Colonic mucosa (tissue), 4 donors: ENCODE measurements around the gene EEFSEC. TPM values are rescaled to one million over a fixed set of nuclear protein-coding genes. Genes with fewer than 3 reads are reported as not detected.

Experiments used
- DNase-seq: peaks from one replicate; pipeline ENCODE4 v3.0.0-alpha.2; 2020
- H3K27ac ChIP-seq: fragments of 200-600 bp; one replicate; pipeline ENCODE4 v1.8.0; 2021
- H3K27me3 ChIP-seq: fragments of 200-600 bp; one replicate; pipeline ENCODE4 v1.8.0; 2021
- H3K36me3 ChIP-seq: fragments of 200-600 bp; one replicate; pipeline ENCODE4 v1.8.0; 2021
- H3K4me1 ChIP-seq: fragments of 200-600 bp; one replicate; pipeline ENCODE4 v1.8.0; 2021; ENCODE audit warnings: mild to moderate bottlenecking
- H3K4me3 ChIP-seq: fragments of 200-600 bp; one replicate; pipeline ENCODE4 v1.8.0; 2021
- H3K9ac ChIP-seq, 2 donors: one replicate each; pipeline ENCODE4 v1.7.0; 2013; ENCODE audit warnings: control low read depth in 2 of 2, low read depth in 2 of 2, low read length in 2 of 2
- H3K9me3 ChIP-seq: fragments of 200-600 bp; one replicate; pipeline ENCODE4 v1.8.0; 2021
- CTCF ChIP-seq: fragments of 200-600 bp; IDR thresholded peaks from one replicate; pipeline ENCODE4 v1.8.0; 2022; ENCODE audit warnings: antibody characterized with exemption, mild to moderate bottlenecking
- intact Hi-C: fragments of 100-400 bp; cut with DNase I; formaldehyde crosslinking; loops from one replicate; pipeline ENCODE4 v1.14.1; 2022
- total RNA-seq, 2 donors: library from RNA; stranded (reverse); fragmentation: NEBNext Ultra II Directional in 1 of 2; extraction: Animal tissue kit (Norgen Biotek cat#: 25700) in 1 of 2; gene quantifications; one replicate each; pipeline ENCODE4 v1.2.1, GENCODE V29; 2021
- donor health status: healthy.
- donor health status: DM: no; HTN: no; CAD: no.
- donor health status: DM: no; HTN: no; CAD: no.

The EEFSEC gene
- total RNA-seq, 2 donors from 2014 or later: 8.6 to 16.6 TPM

- no peaks in the 10 kb centered on the region for H3K9me3 ChIP-seq
- no peak for DNase-seq
- H3K4me3 ChIP-seq: no peak overlapping the region
- intact Hi-C loops: loop anchor here (10.0 kb wide), 1 partner anchor 233 kb away; no protein-coding TSS in a partner anchor
- H3K27me3 ChIP-seq: no peaks in the 10 kb centered on the region
- H3K4me1 ChIP-seq: no peaks in the 10 kb centered on the region
- no peak overlapping the region for H3K27ac ChIP-seq
- H3K36me3 ChIP-seq: no peaks in the 10 kb centered on the region
- H3K9ac ChIP-seq: no peak overlapping the region
- TF ChIP-seq CTCF: no peak
Measured at GRCh38 chr3:128327606-128328031, 174.3 kb downstream of the EEFSEC start.

GRCh38 chr3:128328546-128329458 is 175.5 kb downstream of the EEFSEC start:
- no peaks in the 10 kb centered on the region for H3K9me3 ChIP-seq
- H3K27ac ChIP-seq: no peak overlapping the region
- no peaks in the 10 kb centered on the region for H3K27me3 ChIP-seq
- H3K4me1 ChIP-seq: no peaks in the 10 kb centered on the region
- no peak for DNase-seq
- intact Hi-C loops: loop anchor here (10.0 kb wide), 1 partner anchor 234 kb away; no protein-coding TSS in a partner anchor
- H3K36me3 ChIP-seq: no peaks in the 10 kb centered on the region
- TF ChIP-seq CTCF: no peak
- no peak overlapping the region for H3K4me3 ChIP-seq
- H3K9ac ChIP-seq: no peak overlapping the region

GRCh38 chr3:128329491-128330213 is 176.4 kb downstream of the EEFSEC start:
- no peak for DNase-seq
- TF ChIP-seq CTCF: no peak
- H3K27me3 ChIP-seq: no peaks in the 10 kb centered on the region
- H3K36me3 ChIP-seq: no peaks in the 10 kb centered on the region
- no peak overlapping the region for H3K9ac ChIP-seq
- no peaks in the 10 kb centered on the region for H3K4me1 ChIP-seq
- no peak overlapping the region for H3K27ac ChIP-seq
- H3K9me3 ChIP-seq: no peaks in the 10 kb centered on the region
- intact Hi-C loops: loop anchor here (10.0 kb wide), 1 partner anchor 235 kb away; no protein-coding TSS in a partner anchor
- no peak overlapping the region for H3K4me3 ChIP-seq

GRCh38 chr3:128330214-128330842 is 177.0 kb downstream of the EEFSEC start:
- no peak for DNase-seq
- intact Hi-C loops: no loop called here
- no peaks in the 10 kb centered on the region for H3K4me1 ChIP-seq
- no peak overlapping the region for H3K9ac ChIP-seq
- H3K36me3 ChIP-seq: no peaks in the 10 kb centered on the region
- H3K27ac ChIP-seq: no peak overlapping the region
- TF ChIP-seq CTCF: no peak
- no peak overlapping the region for H3K4me3 ChIP-seq
- H3K9me3 ChIP-seq: no peaks in the 10 kb centered on the region
- H3K27me3 ChIP-seq: no peaks in the 10 kb centered on the region

- Histone ChIP-seq H3K9me3 (no peaks in the 10 kb centered on the region), H3K4me1 (no peaks in the 10 kb centered on the region), H3K36me3 (no peaks in the 10 kb centered on the region), H3K9ac (no peak overlapping the region), H3K4me3 (no peak overlapping the region), H3K27me3 (no peaks in the 10 kb centered on the region), H3K27ac (no peak overlapping the region)
- intact Hi-C loops: no loop called here
- TF ChIP-seq CTCF: no peak
- no peak for DNase-seq
Measured at GRCh38 chr3:128334086-128334645, 180.9 kb downstream of the EEFSEC start.
